ENCODE results near the gene NFYC. TPM values are rescaled to one million over a fixed set of nuclear protein-coding genes. Genes with fewer than 3 reads are reported as not detected.

NFYC gene
- total and polyA plus RNA-seq, 2 experiments from 2014 or later, result 36.2 to 42.7 TPM

DNA sequence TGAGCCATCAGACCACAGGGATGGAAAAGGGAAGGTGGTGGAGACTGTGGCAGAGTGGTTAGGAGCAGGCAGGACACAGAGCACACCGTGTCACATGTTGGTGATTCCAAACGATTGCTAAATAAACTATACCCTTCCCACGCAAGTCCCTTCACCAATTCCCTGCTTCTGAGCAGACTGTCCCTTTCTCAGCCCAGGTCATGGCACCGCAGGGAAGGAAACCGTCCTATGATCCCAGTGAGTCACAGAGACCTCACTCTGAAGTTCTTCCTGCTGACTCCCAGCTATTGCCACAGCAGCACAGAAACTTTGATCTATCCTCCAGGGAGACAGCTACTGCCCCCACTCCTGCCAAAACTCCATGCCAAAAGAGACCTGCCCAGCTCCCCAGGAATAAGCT lies 45.2 kb upstream of the NFYC start (continued):
- TF ChIP-seq, protein P1, sequence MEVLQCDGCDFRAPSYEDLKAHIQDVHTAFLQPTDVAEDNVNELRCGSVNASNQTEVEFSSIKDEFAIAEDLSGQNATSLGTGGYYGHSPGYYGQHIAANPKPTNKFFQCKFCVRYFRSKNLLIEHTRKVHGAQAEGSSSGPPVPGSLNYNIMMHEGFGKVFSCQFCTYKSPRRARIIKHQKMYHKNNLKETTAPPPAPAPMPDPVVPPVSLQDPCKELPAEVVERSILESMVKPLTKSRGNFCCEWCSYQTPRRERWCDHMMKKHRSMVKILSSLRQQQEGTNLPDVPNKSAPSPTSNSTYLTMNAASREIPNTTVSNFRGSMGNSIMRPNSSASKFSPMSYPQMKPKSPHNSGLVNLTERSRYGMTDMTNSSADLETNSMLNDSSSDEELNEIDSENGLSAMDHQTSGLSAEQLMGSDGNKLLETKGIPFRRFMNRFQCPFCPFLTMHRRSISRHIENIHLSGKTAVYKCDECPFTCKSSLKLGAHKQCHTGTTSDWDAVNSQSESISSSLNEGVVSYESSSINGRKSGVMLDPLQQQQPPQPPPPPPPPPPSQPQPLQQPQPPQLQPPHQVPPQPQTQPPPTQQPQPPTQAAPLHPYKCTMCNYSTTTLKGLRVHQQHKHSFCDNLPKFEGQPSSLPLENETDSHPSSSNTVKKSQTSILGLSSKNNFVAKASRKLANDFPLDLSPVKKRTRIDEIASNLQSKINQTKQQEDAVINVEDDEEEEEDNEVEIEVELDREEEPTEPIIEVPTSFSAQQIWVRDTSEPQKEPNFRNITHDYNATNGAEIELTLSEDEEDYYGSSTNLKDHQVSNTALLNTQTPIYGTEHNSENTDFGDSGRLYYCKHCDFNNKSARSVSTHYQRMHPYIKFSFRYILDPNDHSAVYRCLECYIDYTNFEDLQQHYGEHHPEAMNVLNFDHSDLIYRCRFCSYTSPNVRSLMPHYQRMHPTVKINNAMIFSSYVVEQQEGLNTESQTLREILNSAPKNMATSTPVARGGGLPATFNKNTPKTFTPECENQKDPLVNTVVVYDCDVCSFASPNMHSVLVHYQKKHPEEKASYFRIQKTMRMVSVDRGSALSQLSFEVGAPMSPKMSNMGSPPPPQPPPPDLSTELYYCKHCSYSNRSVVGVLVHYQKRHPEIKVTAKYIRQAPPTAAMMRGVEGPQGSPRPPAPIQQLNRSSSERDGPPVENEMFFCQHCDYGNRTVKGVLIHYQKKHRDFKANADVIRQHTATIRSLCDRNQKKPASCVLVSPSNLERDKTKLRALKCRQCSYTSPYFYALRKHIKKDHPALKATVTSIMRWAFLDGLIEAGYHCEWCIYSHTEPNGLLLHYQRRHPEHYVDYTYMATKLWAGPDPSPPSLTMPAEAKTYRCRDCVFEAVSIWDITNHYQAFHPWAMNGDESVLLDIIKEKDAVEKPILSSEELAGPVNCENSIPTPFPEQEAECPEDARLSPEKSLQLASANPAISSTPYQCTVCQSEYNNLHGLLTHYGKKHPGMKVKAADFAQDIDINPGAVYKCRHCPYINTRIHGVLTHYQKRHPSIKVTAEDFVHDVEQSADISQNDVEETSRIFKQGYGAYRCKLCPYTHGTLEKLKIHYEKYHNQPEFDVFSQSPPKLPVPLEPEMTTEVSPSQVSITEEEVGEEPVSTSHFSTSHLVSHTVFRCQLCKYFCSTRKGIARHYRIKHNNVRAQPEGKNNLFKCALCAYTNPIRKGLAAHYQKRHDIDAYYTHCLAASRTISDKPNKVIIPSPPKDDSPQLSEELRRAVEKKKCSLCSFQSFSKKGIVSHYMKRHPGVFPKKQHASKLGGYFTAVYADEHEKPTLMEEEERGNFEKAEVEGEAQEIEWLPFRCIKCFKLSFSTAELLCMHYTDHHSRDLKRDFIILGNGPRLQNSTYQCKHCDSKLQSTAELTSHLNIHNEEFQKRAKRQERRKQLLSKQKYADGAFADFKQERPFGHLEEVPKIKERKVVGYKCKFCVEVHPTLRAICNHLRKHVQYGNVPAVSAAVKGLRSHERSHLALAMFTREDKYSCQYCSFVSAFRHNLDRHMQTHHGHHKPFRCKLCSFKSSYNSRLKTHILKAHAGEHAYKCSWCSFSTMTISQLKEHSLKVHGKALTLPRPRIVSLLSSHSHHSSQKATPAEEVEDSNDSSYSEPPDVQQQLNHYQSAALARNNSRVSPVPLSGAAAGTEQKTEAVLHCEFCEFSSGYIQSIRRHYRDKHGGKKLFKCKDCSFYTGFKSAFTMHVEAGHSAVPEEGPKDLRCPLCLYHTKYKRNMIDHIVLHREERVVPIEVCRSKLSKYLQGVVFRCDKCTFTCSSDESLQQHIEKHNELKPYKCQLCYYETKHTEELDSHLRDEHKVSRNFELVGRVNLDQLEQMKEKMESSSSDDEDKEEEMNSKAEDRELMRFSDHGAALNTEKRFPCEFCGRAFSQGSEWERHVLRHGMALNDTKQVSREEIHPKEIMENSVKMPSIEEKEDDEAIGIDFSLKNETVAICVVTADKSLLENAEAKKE (CRISPR knock-in tag; IDR thresholded peaks at IDR 0.05), result no peak
- TF ChIP-seq POLR2AphosphoS5 (IDR thresholded peaks at IDR 0.05; ENCODE audit: low read depth) (no peak), ZNF331 (CRISPR knock-in tag; IDR thresholded peaks at IDR 0.05; ENCODE audit: low read depth) (no peak), JUNB (IDR thresholded peaks at IDR 0.05; ENCODE audit: unreplicated experiment) (no peak), REST (IDR thresholded peaks at IDR 0.05; ENCODE audit: unreplicated experiment) (no peak), STAT1 (IDR thresholded peaks at IDR 0.05; ENCODE audit: unreplicated experiment) (no peak), EZH2phosphoT487 (IDR thresholded peaks at IDR 0.05; ENCODE audit: unreplicated experiment) (no peak), EZH2 (IDR thresholded peaks at IDR 0.05; ENCODE audit: low read depth, unreplicated experiment) (no peak)
- TF ChIP-seq, protein P2, sequence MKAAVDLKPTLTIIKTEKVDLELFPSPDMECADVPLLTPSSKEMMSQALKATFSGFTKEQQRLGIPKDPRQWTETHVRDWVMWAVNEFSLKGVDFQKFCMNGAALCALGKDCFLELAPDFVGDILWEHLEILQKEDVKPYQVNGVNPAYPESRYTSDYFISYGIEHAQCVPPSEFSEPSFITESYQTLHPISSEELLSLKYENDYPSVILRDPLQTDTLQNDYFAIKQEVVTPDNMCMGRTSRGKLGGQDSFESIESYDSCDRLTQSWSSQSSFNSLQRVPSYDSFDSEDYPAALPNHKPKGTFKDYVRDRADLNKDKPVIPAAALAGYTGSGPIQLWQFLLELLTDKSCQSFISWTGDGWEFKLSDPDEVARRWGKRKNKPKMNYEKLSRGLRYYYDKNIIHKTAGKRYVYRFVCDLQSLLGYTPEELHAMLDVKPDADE (IDR thresholded peaks at IDR 0.05), result no peak

All from GM23338 (cell line).